Astrocyte (in vitro differentiated cells and primary cell): Measurements from ENCODE around the gene ACTA2.

Source experiments
- CTCF ChIP-seq: IDR thresholded peaks from 2 replicates; pipeline ENCODE4 v1.5.1; 2011; ENCODE audit warnings: low read depth, mild to moderate bottlenecking, inconsistent platforms, low read length, moderate library complexity; ENCODE audit not compliant: insufficient read depth
- EZH2 ChIP-seq: IDR thresholded peaks from 2 replicates; pipeline ENCODE4 v1.6.1; 2012; ENCODE audit warnings: mild to moderate bottlenecking, low read length, inconsistent platforms; ENCODE audit not compliant: insufficient read depth

DNA sequence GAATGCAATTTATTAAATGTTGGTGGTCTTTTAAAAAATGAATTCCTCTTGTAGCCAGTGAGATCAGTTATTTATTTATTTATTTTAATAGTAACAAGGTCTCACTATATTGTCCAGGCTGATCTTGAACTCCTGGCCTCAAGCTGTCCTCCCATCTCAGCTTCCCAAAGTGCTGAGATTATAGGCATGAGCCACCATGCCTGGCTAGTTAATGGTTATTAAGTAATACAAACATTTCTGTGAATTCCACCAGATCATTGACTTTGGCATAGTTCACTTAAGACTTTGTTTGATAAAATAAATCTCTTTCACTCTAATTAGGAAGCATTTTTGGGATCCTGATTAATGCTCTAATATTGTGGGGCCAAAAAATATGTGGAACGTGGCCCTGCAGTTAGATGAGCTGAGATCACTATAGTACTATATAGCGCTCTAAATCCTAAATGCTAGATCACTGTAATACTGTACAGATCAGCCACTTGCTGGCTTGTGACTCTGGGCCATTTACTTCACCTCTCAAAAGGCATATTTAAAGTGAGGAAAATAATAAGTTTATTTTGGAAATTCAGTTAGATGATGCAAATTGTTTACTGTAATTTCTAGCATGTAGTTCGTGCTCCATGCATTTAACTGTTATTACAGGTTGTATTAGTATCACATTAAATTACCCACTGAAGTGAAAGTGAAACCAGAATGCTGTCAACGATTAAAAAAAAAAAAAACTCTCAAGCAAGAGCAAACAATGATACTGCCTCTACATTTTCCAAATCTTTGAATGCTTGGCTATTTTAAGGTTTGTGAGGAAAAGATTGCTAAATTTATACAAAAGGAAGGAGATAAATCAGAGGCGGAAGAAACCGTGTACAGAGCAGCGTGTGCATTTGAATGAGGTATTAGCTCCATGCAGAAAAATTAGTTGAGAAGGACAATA lies 22.1 kb upstream of the ACTA2 start:
- no peak for TF ChIP-seq CTCF
- no peak for TF ChIP-seq EZH2
